Ammon's horn (tissue), 1 donor: Measurements from ENCODE around the gene LCNL1.

Experiments
- DNase-seq: peaks from one replicate; pipeline ENCODE4 v3.0.0-alpha.2; 2016; ENCODE audit warnings: low spot score

The LCNL1 gene

DNA sequence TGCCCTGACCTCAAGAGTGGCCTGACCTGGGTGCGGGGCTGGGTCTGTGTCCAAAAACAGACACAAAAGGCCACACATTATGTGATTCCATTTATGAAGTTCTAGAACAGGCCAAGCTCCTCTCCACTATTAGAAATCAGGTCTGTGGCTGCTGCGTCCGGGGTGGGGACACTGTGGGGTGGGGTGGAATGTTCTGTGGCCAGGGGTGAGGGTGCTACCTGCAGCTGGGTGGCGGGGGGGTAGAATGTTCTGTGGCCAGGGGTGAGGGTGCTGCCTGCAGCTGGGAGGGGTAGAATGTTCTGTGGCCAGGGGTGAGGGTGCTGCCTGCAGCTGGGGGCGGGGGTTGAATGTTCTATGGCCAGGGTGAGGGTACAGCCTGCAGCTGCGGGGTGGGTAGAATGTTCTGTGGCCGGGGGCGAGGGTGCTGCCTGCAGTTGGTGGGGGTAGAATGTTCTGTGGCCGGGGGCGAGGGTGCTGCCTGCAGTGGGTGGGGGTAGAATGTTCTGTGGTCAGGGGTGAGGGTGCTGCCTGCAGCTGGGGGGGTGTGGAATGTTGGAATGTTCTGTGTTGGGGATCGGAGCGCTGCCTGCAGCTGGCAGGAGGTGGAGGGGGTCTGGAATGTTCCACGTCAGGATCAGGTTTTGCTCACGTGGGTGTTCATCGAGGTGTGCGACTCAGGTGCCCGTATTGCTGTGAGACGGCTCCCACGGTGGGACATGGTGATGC, 22.4 kb upstream of the LCNL1 start:
- DNase-seq, result no peak

- no peak for DNase-seq
These were observed 21.9 kb upstream of the LCNL1 start for GRCh38 chr9:136960938-136961275.

- DNase-seq, result peak; percentile 44
These were observed 21.3 kb upstream of the LCNL1 start for GRCh38 chr9:136961279-136962065.

DNA sequence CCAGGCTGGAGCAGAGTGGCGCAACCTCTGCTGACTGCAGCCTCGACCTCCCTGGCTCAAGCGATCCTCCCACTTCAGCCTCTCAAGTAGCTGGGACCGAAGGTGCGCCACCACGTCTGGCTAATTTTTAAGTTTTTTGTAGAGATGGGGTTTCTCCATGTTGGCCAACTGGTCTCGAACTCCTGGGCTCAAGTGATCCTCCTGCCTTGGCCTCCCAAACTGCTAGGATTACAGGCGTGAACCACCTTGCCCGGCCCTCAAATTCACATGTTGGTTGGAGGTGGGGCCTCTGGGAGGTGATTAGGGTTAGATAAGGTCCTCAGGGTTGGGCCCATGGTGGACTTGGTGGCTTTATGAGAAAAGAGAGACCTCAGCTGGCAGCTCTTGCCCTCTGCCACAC, 20.6 kb upstream of the LCNL1 start:
- DNase-seq, result no peak

DNA sequence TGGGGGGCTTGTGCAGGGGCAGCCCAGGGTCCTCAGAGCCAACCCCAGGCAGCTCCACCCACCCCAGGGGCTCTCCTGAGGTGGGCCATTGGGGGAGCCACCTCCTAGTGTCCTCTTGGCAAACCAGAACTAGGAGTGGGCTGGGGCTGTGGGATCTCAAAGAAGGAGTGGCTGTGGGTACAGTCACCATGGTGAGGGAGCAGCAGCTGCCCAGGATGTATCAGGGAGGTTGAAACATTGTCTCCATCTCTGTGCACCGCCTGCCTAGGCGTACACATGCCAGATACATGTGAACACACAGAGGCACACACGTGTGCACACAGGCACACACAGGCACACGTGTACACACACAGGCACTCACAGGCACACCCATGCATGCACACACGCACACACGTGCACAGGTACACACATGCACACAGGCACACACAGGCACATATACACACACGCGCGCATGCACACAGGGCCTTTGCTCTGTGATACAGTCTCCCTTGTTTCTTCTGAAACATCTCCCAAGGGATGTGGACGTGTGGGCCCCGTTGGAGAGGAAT, 20.0 kb upstream of the LCNL1 start:
- no peak for DNase-seq

DNA sequence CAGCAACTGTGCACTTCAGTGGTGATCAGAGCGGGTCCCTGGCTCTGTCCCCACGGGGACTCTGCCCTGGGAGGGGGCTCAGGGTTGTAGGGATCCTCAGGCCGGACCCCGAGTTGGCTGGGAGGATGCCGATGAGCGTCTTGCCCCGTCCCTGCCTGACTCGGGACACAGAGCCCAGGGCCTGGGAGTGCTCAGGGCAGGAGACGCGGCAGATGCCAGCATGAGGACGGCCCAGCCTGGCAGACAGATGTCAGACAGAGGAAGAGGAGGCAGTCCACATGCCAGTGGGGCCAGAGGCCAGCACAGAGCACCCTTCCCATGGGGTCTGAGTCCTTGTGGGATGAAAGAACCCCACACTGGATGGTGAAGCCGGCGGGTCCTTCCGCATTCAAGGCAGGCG, 19.5 kb upstream of the LCNL1 start:
- peak; percentile 34 for DNase-seq

- no peak for DNase-seq
These were observed 19.0 kb upstream of the LCNL1 start for GRCh38 chr9:136963751-136964150.

GRCh38 chr9:136964171-136964689, 18.6 kb upstream of the LCNL1 start:
- no peak for DNase-seq

DNA sequence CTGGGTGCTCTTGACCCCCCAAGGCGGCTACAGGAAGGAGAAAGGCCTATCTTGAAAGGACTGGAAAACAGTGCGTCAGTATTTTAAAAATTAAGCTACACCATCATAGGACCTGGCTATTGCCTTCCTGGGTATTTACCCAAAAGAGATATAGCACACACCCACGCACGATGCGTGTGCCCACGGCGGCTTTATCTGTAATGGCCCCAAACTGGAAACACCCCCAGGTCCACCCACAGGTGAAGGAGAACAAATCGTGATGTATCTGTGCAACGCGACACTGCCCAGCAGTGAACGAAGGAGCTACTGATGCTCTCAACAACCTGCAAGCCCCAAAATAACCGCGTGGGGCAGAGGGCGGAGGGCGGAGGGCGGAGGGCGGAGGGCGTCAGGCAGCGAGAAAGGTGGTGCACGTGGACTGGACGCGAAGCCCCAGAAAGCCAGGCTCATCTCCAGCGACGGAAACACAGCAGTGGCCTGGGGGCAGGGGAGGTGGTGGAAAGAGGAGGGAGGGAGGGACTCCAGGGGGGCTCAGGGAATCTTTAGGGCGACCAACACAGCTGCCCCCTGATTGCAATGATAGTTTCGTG, 17.9 kb upstream of the LCNL1 start:
- DNase-seq, result no peak

- DNase-seq, result peak; percentile 92
These were observed 16.9 kb upstream of the LCNL1 start for GRCh38 chr9:136965771-136966484.

- DNase-seq, result no peak
These were observed 14.3 kb upstream of the LCNL1 start for GRCh38 chr9:136968333-136969127.

DNA sequence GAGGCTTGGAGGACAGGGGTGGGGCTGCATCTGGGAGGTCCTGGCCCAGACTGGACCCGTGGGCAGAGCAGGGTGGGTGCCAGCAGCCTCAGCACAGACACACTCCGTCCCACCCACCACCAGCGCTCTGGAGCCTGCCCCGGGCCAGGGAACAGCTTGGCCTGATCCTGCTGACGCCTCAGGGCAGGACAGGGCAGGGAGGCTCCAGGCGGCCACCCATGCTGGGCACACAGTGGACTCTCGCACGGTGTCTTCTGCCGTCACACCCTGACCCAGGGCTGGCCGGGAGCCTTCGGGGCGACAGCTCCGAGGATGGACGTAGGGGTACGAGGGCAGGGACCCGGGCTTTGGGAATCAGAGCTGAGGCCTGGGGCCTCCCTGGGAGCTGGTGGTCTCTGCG, 13.6 kb upstream of the LCNL1 start:
- DNase-seq, result no peak

DNA sequence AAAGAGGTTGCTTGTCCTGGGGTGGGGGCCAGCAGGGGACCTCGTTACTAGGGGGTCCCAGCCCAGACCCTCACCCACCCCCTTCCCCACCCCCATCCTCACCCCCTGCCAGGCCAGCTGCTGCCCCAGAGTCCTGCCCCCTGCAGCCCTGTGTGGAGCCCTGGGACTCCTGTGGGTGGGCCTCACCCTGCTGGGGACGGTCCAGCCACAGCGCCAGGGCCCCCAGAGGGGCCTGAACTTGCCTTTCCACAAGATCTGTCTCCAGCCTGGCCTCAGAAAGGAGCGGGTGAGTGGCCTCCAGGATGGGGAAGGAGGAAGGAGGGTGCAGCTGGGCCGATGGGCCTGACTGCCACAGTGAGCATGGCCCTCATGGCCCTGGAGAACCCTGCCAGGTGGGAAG, 13.0 kb upstream of the LCNL1 start:
- no peak for DNase-seq

DNA sequence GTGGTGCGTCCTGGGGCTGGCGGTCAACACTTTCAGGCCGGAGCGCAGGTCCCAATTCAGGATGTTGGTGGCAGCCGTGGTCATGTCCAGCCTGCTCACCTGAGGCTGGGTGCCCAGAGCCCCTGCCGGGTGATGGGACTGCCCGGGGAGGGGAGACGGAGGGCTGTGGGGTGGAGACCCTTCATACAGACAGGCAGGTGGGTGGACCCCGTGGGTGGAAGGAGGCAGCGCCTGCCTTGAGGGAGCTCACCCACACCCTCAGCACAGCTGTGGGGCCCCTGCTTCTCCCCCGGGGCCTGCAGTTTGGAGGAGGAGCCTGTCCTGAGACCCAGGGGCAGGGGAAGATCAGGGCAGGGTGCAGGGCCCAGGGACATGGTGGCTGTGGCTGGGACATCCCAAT, 12.4 kb upstream of the LCNL1 start:
- DNase-seq, result no peak

DNA sequence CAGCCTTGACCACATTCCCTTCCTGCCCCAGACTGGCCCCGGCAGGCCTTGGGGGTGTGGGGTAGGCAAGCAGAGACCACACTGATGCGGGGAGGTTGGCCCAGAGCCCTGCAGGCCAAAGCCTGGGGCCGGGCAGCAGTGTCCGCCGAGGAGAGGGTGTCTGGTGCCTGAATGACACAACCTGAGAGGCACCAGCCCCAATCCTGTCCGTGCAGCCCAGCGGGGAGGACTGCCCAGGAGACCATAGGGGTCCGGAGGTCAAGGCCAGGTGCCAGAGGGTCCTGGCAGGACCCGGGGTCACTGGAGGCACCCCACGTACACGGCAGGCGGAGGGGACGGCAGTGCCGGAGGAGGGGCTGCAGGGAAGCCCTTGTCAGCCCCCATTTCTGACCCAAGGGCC, 11.0 kb upstream of the LCNL1 start:
- DNase-seq, result no peak

DNA sequence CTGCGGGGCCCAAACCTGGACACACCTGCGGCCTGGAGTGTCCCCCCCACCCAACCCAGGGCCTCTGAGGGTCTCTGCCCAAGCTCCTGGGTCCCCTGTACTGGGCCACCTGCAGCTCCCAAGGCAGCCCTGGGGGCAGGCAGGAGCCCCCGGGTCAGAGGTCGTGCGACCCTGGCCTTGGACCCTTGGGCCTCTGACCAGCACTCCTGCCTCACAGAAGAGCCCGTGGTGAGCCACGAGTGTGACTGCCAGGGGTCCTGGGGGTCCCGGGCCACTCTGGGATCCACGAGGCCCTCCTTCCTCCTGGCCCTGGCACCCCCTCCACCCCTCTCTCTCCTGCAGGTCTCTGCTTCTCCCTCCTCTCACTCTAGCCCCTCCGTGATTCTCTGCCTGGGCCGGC, 10.5 kb upstream of the LCNL1 start:
- DNase-seq, result no peak

- DNase-seq, result no peak
These were observed 10.1 kb upstream of the LCNL1 start for GRCh38 chr9:136972743-136973142.

GRCh38 chr9:136973618-136974617, 8.9 kb upstream of the LCNL1 start:
- no peak for DNase-seq

DNA sequence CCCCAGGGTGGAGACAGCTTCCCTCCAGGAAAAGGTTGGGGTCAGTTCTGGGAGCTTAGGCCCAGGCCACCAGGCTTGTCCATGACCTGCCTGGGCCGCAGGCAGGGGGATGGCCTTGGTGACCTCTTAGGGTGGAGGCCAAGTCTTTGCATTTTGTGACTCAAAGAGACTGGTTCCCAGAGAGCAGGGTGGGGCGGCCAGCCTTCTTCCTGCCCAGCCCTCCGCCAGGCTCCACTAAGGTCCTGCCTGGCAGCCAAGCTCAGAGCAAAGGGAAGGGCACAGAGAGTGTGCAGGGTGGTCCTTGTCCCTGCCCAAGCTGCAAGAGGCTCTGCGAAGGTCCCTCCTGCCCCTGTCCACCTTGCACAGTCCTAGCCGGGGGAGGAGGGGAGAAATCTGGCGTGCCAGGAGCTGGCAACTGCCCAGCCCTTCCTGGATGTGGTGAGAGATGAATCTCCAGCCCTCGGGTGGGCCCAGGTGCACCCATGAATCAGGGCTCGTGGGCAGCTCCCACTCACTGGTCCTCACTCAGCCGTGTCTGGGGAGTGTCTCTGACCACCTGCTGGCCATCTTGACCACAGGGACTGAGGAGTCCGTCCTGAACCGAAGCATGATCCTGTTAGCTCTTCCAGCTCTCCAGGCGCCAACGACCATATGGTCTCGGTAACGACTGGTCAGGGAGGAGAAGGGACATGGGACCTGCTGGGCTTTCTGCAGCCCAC, 7.8 kb upstream of the LCNL1 start:
- DNase-seq, result no peak
